Breast epithelium (tissue), 4 donors: ENCODE data around the gene MBP. TPM values are rescaled to one million over a fixed set of nuclear protein-coding genes. Genes with fewer than 3 reads are reported as not detected.
A peak's percentile ranks its signal among the peaks of the same experiment; 100 is the strongest.

Source experiments
- DNase-seq, 2 donors: peaks; one replicate each; pipeline ENCODE4 v3.0.0-alpha.2; 2019; ENCODE audit warnings: low spot score in 2 of 2
- H3K27ac ChIP-seq, 2 donors: fragments of 200-600 bp; sonication (generic) in 1 of 2; one replicate each; pipeline ENCODE4 v1.5.1; 2016 to 2019; ENCODE audit warnings: mild to moderate bottlenecking in 1 of 2
- H3K27me3 ChIP-seq, 2 donors: fragments of 200-600 bp; sonication (generic) in 1 of 2; one replicate each; pipeline versions ENCODE4 v1.5.1 to v1.6.0; 2017 to 2019; ENCODE audit warnings: control low read depth in 1 of 2, mild to moderate bottlenecking in 1 of 2
- H3K36me3 ChIP-seq: fragments of 200-600 bp; one replicate; pipeline ENCODE4 v1.5.1; 2019
- H3K4me1 ChIP-seq, 2 donors: fragments of 200-600 bp; sonication (generic); one replicate each; pipeline ENCODE4 v1.5.1; 2016 to 2019; ENCODE audit warnings: control low read depth in 1 of 2
- H3K4me3 ChIP-seq, 3 donors: fragments of 200-600 bp; sonication (generic); 1 replicate in 2 of 3; 2 replicates in 1 of 3; pipeline ENCODE4 v1.5.1; 2016 to 2019; ENCODE audit warnings: mild to moderate bottlenecking in 3 of 3, moderate library complexity in 2 of 3
- H3K9me3 ChIP-seq, 2 donors: fragments of 200-600 bp; sonication (generic) in 1 of 2; one replicate each; pipeline ENCODE4 v1.5.1; 2016 to 2019; ENCODE audit warnings: control low read depth in 1 of 2
- CTCF ChIP-seq, 3 donors: fragments of 450-650 bp; IDR thresholded peaks; one replicate each; pipeline ENCODE4 v1.5.1; 2016 to 2017; ENCODE audit warnings: antibody characterized with exemption in 3 of 3, mild to moderate bottlenecking in 3 of 3, moderate library complexity in 3 of 3
- POLR2A ChIP-seq: fragments of 450-650 bp; IDR thresholded peaks from one replicate; pipeline ENCODE4 v1.6.1; 2016; ENCODE audit warnings: antibody characterized with exemption, mild to moderate bottlenecking, moderate library complexity
- POLR2AphosphoS5 ChIP-seq, 3 donors: sonication (generic); formaldehyde crosslinking; IDR thresholded peaks; one replicate each; pipeline ENCODE4 v1.6.1; 2017; ENCODE audit warnings: antibody characterized with exemption in 3 of 3
- intact Hi-C: fragments of 100-400 bp; cut with DNase I; formaldehyde crosslinking; loops from one replicate; pipeline ENCODE4 v1.15.1; 2023; ENCODE audit warnings: low total_unique reads
- total RNA-seq, 3 donors: library from RNA; depleted of rRNA; stranded (reverse); fragments of >200 nt; gene quantifications; one replicate each; pipeline ENCODE4 v1.1.0, GENCODE V29; 2016

Gene MBP
- total RNA-seq, 3 donors from 2014 or later: 27.2 to 46.2 (median 32.4) TPM

GRCh38 chr18:77141401-77142118 lies 9.0 kb upstream of the MBP start:
- H3K36me3 ChIP-seq: no peaks in the 10 kb centered on the region
- no peak for TF ChIP-seq CTCF (IDR thresholded peaks at IDR 0.05)
- H3K4me3 ChIP-seq: no peak overlapping the region
- intact Hi-C loops: no loop called here
- peak in 1 of 2 donors; percentile 12 for DNase-seq
- H3K27me3 ChIP-seq: no peaks in the 10 kb centered on the region
- H3K4me1 ChIP-seq: no peaks in the 10 kb centered on the region
- peaks cover 7 to 13% of the 10 kb centered on the region in 2 donors for H3K9me3 ChIP-seq
- H3K27ac ChIP-seq: no peak overlapping the region

GRCh38 chr18:77140439-77141109 lies 8.0 kb upstream of the MBP start:
- Histone ChIP-seq H3K36me3 (no peaks in the 10 kb centered on the region), H3K27ac (no peak overlapping the region), H3K4me3 (no peak overlapping the region), H3K4me1 (no peaks in the 10 kb centered on the region), H3K27me3 (no peaks in the 10 kb centered on the region), H3K9me3 (peaks cover 7 to 13% of the 10 kb centered on the region in 2 donors)
- TF ChIP-seq POLR2AphosphoS5 (IDR thresholded peaks at IDR 0.05) (peak in 1 of 3 donors; percentile 26), POLR2A (no peak)
- no peak for DNase-seq
- intact Hi-C loops: no loop called here

DNA sequence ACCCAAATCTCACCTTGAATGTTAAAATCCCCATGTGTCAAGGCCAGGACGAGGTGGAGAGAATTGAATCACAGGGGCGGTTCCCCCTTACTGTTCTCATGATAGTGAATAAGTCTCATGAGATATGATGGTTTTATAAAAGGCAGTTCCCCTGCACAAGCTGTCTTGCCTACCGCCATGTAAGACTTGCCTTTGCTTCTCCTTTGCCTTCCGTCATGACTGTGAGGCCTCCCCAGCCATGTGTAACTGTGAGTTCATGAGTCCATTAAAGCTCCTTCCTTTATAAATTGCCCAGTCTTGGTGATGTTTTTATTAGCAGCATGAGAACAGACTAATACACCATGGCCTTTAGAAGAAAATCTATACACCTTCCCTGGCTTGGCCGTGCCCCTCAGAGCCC lies 7.4 kb upstream of the MBP start:
- Histone ChIP-seq H3K9me3 (peaks cover 7 to 13% of the 10 kb centered on the region in 2 donors), H3K36me3 (no peaks in the 10 kb centered on the region), H3K27ac (no peak overlapping the region), H3K27me3 (no peaks in the 10 kb centered on the region), H3K4me3 (no peak overlapping the region), H3K4me1 (no peaks in the 10 kb centered on the region)
- intact Hi-C loops: no loop called here
- TF ChIP-seq POLR2AphosphoS5 (IDR thresholded peaks at IDR 0.05): no peak
- TF ChIP-seq POLR2A: no peak
- TF ChIP-seq CTCF (IDR thresholded peaks at IDR 0.05): no peak
- no peak for DNase-seq

GRCh38 chr18:77139619-77140018 lies 7.0 kb upstream of the MBP start:
- no peak overlapping the region for H3K4me3 ChIP-seq
- DNase-seq: no peak
- H3K9me3 ChIP-seq: peaks cover 7 to 13% of the 10 kb centered on the region in 2 donors
- no peaks in the 10 kb centered on the region for H3K4me1 ChIP-seq
- intact Hi-C loops: loop anchor here (5.0 kb wide), 1 partner anchor 732 kb away; no protein-coding TSS in a partner anchor
- no peak for TF ChIP-seq POLR2AphosphoS5 (IDR thresholded peaks at IDR 0.05)
- TF ChIP-seq CTCF (IDR thresholded peaks at IDR 0.05): no peak
- no peak for TF ChIP-seq POLR2A
- no peak overlapping the region for H3K27ac ChIP-seq
- H3K27me3 ChIP-seq: no peaks in the 10 kb centered on the region
- no peaks in the 10 kb centered on the region for H3K36me3 ChIP-seq

DNA sequence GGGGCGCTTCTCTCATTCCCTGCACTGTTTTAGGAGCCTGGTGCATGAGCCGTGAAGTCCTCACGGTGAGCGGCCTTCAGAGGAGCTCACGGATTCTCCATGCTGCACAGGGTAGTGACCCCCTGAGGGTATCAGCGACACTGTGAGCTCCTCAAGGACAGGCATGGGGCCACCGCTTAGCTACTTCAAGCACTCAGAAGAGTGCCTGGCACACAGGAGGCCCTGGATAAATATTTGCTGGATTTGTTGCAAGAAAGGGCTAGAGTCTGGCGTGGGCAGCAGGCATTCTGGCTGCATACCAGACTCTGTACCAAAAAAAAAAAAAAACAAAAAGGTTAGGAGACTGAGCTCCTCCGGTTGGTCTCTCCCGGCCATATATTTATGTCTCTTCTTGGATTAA lies 5.7 kb upstream of the MBP start:
- H3K4me1 ChIP-seq: no peaks in the 10 kb centered on the region
- H3K36me3 ChIP-seq: no peaks in the 10 kb centered on the region
- H3K9me3 ChIP-seq: peaks cover 3 to 6% of the 10 kb centered on the region in 2 donors
- no peak for DNase-seq
- TF ChIP-seq POLR2A: no peak
- TF ChIP-seq POLR2AphosphoS5 (IDR thresholded peaks at IDR 0.05): no peak
- TF ChIP-seq CTCF (IDR thresholded peaks at IDR 0.05): no peak
- no peak overlapping the region for H3K27ac ChIP-seq
- intact Hi-C loops: loop anchor here (5.0 kb wide), 1 partner anchor 731 kb away; no protein-coding TSS in a partner anchor
- no peaks in the 10 kb centered on the region for H3K27me3 ChIP-seq
- H3K4me3 ChIP-seq: no peak overlapping the region
